ENCODE results near the gene DNAAF5. TPM values are rescaled to one million over a fixed set of nuclear protein-coding genes. Genes with fewer than 3 reads are reported as not detected.
A peak's percentile ranks its signal among the peaks of the same experiment; 100 is the strongest.

Gene DNAAF5
- total and polyA plus RNA-seq, 9 of the 15 experiments (the other 6 are each of a cell fraction or from before 2014, with no cell fraction given) = 3.1 to 69.7 (median 19.1) TPM

DNA sequence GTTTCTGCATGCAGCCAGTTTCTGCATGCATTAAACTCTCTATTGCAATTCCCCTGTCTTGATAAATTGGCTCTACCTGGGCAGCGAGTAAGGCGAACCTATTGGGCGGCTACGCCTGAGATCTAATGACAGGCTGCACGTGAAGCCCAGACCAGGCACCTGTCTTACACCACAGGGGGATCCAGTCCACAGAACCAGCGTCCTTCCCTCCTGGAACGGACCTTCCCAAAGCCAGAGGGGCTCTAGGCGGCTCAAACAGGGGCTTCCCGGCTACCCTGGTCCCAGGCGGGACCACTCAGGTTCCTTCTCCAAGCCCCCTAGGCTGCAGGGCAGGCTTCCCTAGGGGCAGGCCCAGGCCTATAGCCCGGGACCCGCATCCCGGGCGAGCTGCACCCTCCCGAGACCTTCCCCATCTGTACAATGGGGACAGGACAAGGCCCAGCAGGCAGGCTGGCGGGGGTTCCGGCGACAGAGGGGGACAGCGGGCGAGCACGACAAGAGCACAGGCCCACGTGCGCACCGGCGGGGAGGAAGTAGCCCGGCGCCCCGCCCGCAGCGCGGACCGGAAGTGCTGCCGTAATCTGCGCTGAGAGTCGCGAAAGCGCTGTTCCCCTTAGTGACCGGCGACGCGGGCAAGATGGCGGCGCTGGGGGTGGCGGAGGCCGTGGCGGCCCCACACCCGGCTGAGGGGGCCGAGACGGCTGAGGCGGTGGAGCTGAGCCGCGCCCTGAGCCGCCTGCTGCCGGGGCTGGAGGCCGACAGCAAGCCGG lies at the start of gene DNAAF5 (continued):
- TF ChIP-seq, protein P1, sequence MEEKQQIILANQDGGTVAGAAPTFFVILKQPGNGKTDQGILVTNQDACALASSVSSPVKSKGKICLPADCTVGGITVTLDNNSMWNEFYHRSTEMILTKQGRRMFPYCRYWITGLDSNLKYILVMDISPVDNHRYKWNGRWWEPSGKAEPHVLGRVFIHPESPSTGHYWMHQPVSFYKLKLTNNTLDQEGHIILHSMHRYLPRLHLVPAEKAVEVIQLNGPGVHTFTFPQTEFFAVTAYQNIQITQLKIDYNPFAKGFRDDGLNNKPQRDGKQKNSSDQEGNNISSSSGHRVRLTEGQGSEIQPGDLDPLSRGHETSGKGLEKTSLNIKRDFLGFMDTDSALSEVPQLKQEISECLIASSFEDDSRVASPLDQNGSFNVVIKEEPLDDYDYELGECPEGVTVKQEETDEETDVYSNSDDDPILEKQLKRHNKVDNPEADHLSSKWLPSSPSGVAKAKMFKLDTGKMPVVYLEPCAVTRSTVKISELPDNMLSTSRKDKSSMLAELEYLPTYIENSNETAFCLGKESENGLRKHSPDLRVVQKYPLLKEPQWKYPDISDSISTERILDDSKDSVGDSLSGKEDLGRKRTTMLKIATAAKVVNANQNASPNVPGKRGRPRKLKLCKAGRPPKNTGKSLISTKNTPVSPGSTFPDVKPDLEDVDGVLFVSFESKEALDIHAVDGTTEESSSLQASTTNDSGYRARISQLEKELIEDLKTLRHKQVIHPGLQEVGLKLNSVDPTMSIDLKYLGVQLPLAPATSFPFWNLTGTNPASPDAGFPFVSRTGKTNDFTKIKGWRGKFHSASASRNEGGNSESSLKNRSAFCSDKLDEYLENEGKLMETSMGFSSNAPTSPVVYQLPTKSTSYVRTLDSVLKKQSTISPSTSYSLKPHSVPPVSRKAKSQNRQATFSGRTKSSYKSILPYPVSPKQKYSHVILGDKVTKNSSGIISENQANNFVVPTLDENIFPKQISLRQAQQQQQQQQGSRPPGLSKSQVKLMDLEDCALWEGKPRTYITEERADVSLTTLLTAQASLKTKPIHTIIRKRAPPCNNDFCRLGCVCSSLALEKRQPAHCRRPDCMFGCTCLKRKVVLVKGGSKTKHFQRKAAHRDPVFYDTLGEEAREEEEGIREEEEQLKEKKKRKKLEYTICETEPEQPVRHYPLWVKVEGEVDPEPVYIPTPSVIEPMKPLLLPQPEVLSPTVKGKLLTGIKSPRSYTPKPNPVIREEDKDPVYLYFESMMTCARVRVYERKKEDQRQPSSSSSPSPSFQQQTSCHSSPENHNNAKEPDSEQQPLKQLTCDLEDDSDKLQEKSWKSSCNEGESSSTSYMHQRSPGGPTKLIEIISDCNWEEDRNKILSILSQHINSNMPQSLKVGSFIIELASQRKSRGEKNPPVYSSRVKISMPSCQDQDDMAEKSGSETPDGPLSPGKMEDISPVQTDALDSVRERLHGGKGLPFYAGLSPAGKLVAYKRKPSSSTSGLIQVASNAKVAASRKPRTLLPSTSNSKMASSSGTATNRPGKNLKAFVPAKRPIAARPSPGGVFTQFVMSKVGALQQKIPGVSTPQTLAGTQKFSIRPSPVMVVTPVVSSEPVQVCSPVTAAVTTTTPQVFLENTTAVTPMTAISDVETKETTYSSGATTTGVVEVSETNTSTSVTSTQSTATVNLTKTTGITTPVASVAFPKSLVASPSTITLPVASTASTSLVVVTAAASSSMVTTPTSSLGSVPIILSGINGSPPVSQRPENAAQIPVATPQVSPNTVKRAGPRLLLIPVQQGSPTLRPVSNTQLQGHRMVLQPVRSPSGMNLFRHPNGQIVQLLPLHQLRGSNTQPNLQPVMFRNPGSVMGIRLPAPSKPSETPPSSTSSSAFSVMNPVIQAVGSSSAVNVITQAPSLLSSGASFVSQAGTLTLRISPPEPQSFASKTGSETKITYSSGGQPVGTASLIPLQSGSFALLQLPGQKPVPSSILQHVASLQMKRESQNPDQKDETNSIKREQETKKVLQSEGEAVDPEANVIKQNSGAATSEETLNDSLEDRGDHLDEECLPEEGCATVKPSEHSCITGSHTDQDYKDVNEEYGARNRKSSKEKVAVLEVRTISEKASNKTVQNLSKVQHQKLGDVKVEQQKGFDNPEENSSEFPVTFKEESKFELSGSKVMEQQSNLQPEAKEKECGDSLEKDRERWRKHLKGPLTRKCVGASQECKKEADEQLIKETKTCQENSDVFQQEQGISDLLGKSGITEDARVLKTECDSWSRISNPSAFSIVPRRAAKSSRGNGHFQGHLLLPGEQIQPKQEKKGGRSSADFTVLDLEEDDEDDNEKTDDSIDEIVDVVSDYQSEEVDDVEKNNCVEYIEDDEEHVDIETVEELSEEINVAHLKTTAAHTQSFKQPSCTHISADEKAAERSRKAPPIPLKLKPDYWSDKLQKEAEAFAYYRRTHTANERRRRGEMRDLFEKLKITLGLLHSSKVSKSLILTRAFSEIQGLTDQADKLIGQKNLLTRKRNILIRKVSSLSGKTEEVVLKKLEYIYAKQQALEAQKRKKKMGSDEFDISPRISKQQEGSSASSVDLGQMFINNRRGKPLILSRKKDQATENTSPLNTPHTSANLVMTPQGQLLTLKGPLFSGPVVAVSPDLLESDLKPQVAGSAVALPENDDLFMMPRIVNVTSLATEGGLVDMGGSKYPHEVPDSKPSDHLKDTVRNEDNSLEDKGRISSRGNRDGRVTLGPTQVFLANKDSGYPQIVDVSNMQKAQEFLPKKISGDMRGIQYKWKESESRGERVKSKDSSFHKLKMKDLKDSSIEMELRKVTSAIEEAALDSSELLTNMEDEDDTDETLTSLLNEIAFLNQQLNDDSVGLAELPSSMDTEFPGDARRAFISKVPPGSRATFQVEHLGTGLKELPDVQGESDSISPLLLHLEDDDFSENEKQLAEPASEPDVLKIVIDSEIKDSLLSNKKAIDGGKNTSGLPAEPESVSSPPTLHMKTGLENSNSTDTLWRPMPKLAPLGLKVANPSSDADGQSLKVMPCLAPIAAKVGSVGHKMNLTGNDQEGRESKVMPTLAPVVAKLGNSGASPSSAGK (IDR thresholded peaks at IDR 0.05) = peak; percentile 94
- TF ChIP-seq, protein P2, sequence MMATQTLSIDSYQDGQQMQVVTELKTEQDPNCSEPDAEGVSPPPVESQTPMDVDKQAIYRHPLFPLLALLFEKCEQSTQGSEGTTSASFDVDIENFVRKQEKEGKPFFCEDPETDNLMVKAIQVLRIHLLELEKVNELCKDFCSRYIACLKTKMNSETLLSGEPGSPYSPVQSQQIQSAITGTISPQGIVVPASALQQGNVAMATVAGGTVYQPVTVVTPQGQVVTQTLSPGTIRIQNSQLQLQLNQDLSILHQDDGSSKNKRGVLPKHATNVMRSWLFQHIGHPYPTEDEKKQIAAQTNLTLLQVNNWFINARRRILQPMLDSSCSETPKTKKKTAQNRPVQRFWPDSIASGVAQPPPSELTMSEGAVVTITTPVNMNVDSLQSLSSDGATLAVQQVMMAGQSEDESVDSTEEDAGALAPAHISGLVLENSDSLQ (IDR thresholded peaks at IDR 0.05) = no peak
- TF ChIP-seq, protein P3, sequence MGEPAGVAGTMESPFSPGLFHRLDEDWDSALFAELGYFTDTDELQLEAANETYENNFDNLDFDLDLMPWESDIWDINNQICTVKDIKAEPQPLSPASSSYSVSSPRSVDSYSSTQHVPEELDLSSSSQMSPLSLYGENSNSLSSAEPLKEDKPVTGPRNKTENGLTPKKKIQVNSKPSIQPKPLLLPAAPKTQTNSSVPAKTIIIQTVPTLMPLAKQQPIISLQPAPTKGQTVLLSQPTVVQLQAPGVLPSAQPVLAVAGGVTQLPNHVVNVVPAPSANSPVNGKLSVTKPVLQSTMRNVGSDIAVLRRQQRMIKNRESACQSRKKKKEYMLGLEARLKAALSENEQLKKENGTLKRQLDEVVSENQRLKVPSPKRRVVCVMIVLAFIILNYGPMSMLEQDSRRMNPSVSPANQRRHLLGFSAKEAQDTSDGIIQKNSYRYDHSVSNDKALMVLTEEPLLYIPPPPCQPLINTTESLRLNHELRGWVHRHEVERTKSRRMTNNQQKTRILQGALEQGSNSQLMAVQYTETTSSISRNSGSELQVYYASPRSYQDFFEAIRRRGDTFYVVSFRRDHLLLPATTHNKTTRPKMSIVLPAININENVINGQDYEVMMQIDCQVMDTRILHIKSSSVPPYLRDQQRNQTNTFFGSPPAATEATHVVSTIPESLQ (CRISPR knock-in tag; IDR thresholded peaks at IDR 0.05) = no peak
- TF ChIP-seq, protein P4, sequence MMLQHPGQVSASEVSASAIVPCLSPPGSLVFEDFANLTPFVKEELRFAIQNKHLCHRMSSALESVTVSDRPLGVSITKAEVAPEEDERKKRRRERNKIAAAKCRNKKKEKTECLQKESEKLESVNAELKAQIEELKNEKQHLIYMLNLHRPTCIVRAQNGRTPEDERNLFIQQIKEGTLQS (IDR thresholded peaks at IDR 0.05) = no peak
- TF ChIP-seq, protein P4 (CRISPR knock-in tag; conservative IDR thresholded peaks at IDR 0.05) = peak; percentile 54; the same call in 1 of the 2 replicates
- TF ChIP-seq BRF1 (IDR thresholded peaks at IDR 0.05; ENCODE audit: borderline replicate concordance, extremely low read depth, insufficient read length) (no peak), KDM5B (IDR thresholded peaks at IDR 0.05; ENCODE audit: insufficient replicate concordance, low read depth, low read length) (peak; percentile 33)
- TF ChIP-seq, protein P5, sequence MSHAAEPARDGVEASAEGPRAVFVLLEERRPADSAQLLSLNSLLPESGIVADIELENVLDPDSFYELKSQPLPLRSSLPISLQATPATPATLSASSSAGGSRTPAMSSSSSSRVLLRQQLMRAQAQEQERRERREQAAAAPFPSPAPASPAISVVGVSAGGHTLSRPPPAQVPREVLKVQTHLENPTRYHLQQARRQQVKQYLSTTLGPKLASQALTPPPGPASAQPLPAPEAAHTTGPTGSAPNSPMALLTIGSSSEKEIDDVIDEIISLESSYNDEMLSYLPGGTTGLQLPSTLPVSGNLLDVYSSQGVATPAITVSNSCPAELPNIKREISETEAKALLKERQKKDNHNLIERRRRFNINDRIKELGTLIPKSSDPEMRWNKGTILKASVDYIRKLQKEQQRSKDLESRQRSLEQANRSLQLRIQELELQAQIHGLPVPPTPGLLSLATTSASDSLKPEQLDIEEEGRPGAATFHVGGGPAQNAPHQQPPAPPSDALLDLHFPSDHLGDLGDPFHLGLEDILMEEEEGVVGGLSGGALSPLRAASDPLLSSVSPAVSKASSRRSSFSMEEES (CRISPR knock-in tag; IDR thresholded peaks at IDR 0.05) = no peak

Data from K562 (cell line).